ENCODE results near the gene KIF1A.

- TF ChIP-seq CTCF (IDR thresholded peaks at IDR 0.05; ENCODE audit: control extremely low read depth in 1 of 3, insufficient read depth in 1 of 3, low read depth in 1 of 3, low read length in 3 of 3) (no peak), EGR1 (IDR thresholded peaks at IDR 0.05; ENCODE audit: borderline replicate concordance, low read depth, low read length) (no peak), SRF (IDR thresholded peaks at IDR 0.05; ENCODE audit: low read depth, low read length) (no peak), EZH2 (IDR thresholded peaks at IDR 0.05; ENCODE audit: low read depth, low read length, severe bottlenecking) (no peak), BCL11A (IDR thresholded peaks at IDR 0.05; ENCODE audit: low read depth in 2 of 2, low read length in 2 of 2) (no peak), KDM1A (IDR thresholded peaks at IDR 0.05; ENCODE audit: borderline replicate concordance, low read length) (no peak), TAF1 (IDR thresholded peaks at IDR 0.05; ENCODE audit: low read depth, low read length) (no peak), ZNF274 (IDR thresholded peaks at IDR 0.05; ENCODE audit: borderline replicate concordance, extremely low read depth, low read length) (no peak), GTF2F1 (IDR thresholded peaks at IDR 0.05; ENCODE audit: borderline replicate concordance, low read depth, low read length) (no peak)
Measured at GRCh38 chr2:240705204-240705791, 114.7 kb downstream of the KIF1A start.
